OCI-LY3 (cell line): ENCODE data around the gene ROCK2.

Experiments
- CTCF ChIP-seq: fragments of 200-600, 300-600 bp; sonication (generic); IDR thresholded peaks from 2 replicates; pipeline ENCODE4 v1.5.1; 2014; ENCODE audit warnings: antibody characterized with exemption, low read length, low read depth
- EZH2phosphoT487 ChIP-seq: fragments of 200-600 bp; shearing (Covaris generic); IDR thresholded peaks from 2 replicates; pipeline ENCODE4 v1.6.1; 2018; ENCODE audit warnings: antibody characterized with exemption, mixed run types, low read depth

GRCh38 chr2:11132036-11132671, 212.3 kb downstream of the ROCK2 start:
- TF ChIP-seq CTCF (no peak), EZH2phosphoT487 (no peak)
